ENCODE measurements around the gene UGGT2. TPM values are rescaled to one million over a fixed set of nuclear protein-coding genes. Genes with fewer than 3 reads are reported as not detected.

UGGT2 gene
- total RNA-seq, 2 donors from 2014 or later: 21.1 to 26.1 TPM

- intact Hi-C loops (cut with DNase I): no loop called here
- TF ChIP-seq POLR2A (IDR thresholded peaks at IDR 0.05) (no peak), POLR2AphosphoS5 (IDR thresholded peaks at IDR 0.05) (no peak), CTCF (IDR thresholded peaks at IDR 0.05) (no peak)
- 96% methylated on average over 1 of the region's 1 CpG for WGBS
- no peak overlapping the region for H3K27ac ChIP-seq
- H3K27me3 ChIP-seq (replicated peaks; ENCODE audit: insufficient read depth): no peaks in the 10 kb centered on the region
- no peaks in the 10 kb centered on the region for H3K4me1 ChIP-seq (replicated peaks)
- H3K4me3 ChIP-seq: no peak overlapping the region
- no peaks in the 10 kb centered on the region for H3K9me3 ChIP-seq
- no peaks in the 10 kb centered on the region for H3K36me3 ChIP-seq
- no peak for DNase-seq (ENCODE audit: low spot score)
Observed at GRCh38 chr13:96044238-96044637, 9.0 kb downstream of the UGGT2 start.

GRCh38 chr13:96041326-96042110 is 11.7 kb downstream of the UGGT2 start:
- no peak for DNase-seq (ENCODE audit: low spot score)
- Histone ChIP-seq H3K9me3 (no peaks in the 10 kb centered on the region), H3K36me3 (no peaks in the 10 kb centered on the region), H3K27me3 (replicated peaks; ENCODE audit: insufficient read depth) (no peaks in the 10 kb centered on the region), H3K4me3 (no peak overlapping the region), H3K27ac (no peak overlapping the region), H3K4me1 (replicated peaks) (no peaks in the 10 kb centered on the region)
- WGBS: 85% methylated on average over 4 of the region's 4 CpGs
- TF ChIP-seq POLR2AphosphoS5 (IDR thresholded peaks at IDR 0.05) (no peak), CTCF (IDR thresholded peaks at IDR 0.05) (no peak), POLR2A (IDR thresholded peaks at IDR 0.05) (no peak)
- intact Hi-C loops (cut with DNase I): no loop called here

GRCh38 chr13:96036515-96036914 is 16.7 kb downstream of the UGGT2 start:
- Histone ChIP-seq H3K4me1 (replicated peaks) (no peaks in the 10 kb centered on the region), H3K27ac (no peak overlapping the region), H3K9me3 (no peaks in the 10 kb centered on the region), H3K27me3 (replicated peaks; ENCODE audit: insufficient read depth) (no peaks in the 10 kb centered on the region), H3K4me3 (no peak overlapping the region), H3K36me3 (no peaks in the 10 kb centered on the region)
- intact Hi-C loops (cut with DNase I): no loop called here
- no peak for DNase-seq (ENCODE audit: low spot score)
- 83% methylated on average over 1 of the region's 1 CpG for WGBS
- no peak for TF ChIP-seq POLR2AphosphoS5 (IDR thresholded peaks at IDR 0.05)
- no peak for TF ChIP-seq POLR2A (IDR thresholded peaks at IDR 0.05)
- no peak for TF ChIP-seq CTCF (IDR thresholded peaks at IDR 0.05)

GRCh38 chr13:96034662-96035061 is 18.5 kb downstream of the UGGT2 start:
- H3K36me3 ChIP-seq: no peaks in the 10 kb centered on the region
- H3K4me1 ChIP-seq (replicated peaks): no peaks in the 10 kb centered on the region
- no peaks in the 10 kb centered on the region for H3K9me3 ChIP-seq
- no peak for TF ChIP-seq POLR2AphosphoS5 (IDR thresholded peaks at IDR 0.05)
- TF ChIP-seq CTCF (IDR thresholded peaks at IDR 0.05): no peak
- TF ChIP-seq POLR2A (IDR thresholded peaks at IDR 0.05): no peak
- H3K27me3 ChIP-seq (replicated peaks; ENCODE audit: insufficient read depth): no peaks in the 10 kb centered on the region
- intact Hi-C loops (cut with DNase I): no loop called here
- H3K27ac ChIP-seq: no peak overlapping the region
- H3K4me3 ChIP-seq: no peak overlapping the region
- 99% methylated on average over 10 of the region's 10 CpGs for WGBS
- no peak for DNase-seq (ENCODE audit: low spot score)

Measured in prostate gland (tissue), 2 donors.